Stimulated activated CD8-positive, alpha-beta memory T cell treated with anti-CD3 and anti-CD28 coated beads, Interleukin-15, amount 100 ng/mL, for 24 hours (primary cell): ENCODE data around the gene CDK14.

Experiments used
- DNase-seq: peaks from one replicate; pipeline ENCODE4 v3.0.0-alpha.2; 2020; ENCODE audit warnings: low read depth

The CDK14 gene

GRCh38 chr7:90842430-90842788 lies 246.3 kb downstream of the CDK14 start:
- DNase-seq: no peak

- no peak for DNase-seq
These were observed 247.4 kb downstream of the CDK14 start for GRCh38 chr7:90843472-90843871.

- no peak for DNase-seq
These were observed 248.3 kb downstream of the CDK14 start for GRCh38 chr7:90844421-90844820.

- no peak for DNase-seq
These were observed 250.1 kb downstream of the CDK14 start for GRCh38 chr7:90846192-90846591.

- no peak for DNase-seq
These were observed 253.9 kb downstream of the CDK14 start for GRCh38 chr7:90850066-90850465.

GRCh38 chr7:90850471-90850870 lies 254.3 kb downstream of the CDK14 start:
- no peak for DNase-seq

- DNase-seq: no peak
These were observed 257.1 kb downstream of the CDK14 start for GRCh38 chr7:90853205-90853604.

- DNase-seq: no peak
These were observed 260.4 kb downstream of the CDK14 start for GRCh38 chr7:90856351-90857070.

- no peak for DNase-seq
These were observed 261.5 kb downstream of the CDK14 start for GRCh38 chr7:90857603-90858002.

GRCh38 chr7:90858546-90858945 lies 262.4 kb downstream of the CDK14 start:
- DNase-seq: no peak

GRCh38 chr7:90859521-90859920 lies 263.4 kb downstream of the CDK14 start:
- DNase-seq: no peak

- DNase-seq: no peak
These were observed 268.0 kb downstream of the CDK14 start for GRCh38 chr7:90864088-90864487.

GRCh38 chr7:90869335-90869734 lies 273.2 kb downstream of the CDK14 start:
- DNase-seq: no peak

- no peak for DNase-seq
These were observed 280.6 kb downstream of the CDK14 start for GRCh38 chr7:90876701-90877100.

- DNase-seq: no peak
These were observed 281.1 kb downstream of the CDK14 start for GRCh38 chr7:90877201-90877600.

- DNase-seq: no peak
These were observed 283.8 kb downstream of the CDK14 start for GRCh38 chr7:90879924-90880323.

GRCh38 chr7:90886416-90886815 lies 290.3 kb downstream of the CDK14 start:
- no peak for DNase-seq

GRCh38 chr7:90889210-90889609 lies 293.1 kb downstream of the CDK14 start:
- no peak for DNase-seq

GRCh38 chr7:90889644-90890043 lies 293.5 kb downstream of the CDK14 start:
- no peak for DNase-seq

- no peak for DNase-seq
These were observed 295.4 kb downstream of the CDK14 start for GRCh38 chr7:90891529-90891928.

- DNase-seq: no peak
These were observed 296.1 kb downstream of the CDK14 start for GRCh38 chr7:90892213-90892612.

GRCh38 chr7:90894122-90894521 lies 298.0 kb downstream of the CDK14 start:
- no peak for DNase-seq

GRCh38 chr7:90896458-90896857 lies 300.3 kb downstream of the CDK14 start:
- DNase-seq: no peak

- DNase-seq: no peak
These were observed 301.9 kb downstream of the CDK14 start for GRCh38 chr7:90897961-90898469.
